Spleen (tissue), 11 donors: ENCODE results near the gene VPS25. TPM values are rescaled to one million over a fixed set of nuclear protein-coding genes. Genes with fewer than 3 reads are reported as not detected.

Source experiments
- DNase-seq: peaks from one replicate; pipeline ENCODE4 v3.0.0-alpha.2; 2020
- H3K27ac ChIP-seq, 8 donors: fragments of 200-600 bp; sonication (generic) in 7 of 8; 1 replicate in 4 of 8; 2 replicates in 4 of 8; pipeline versions ENCODE4 v1.5.0 to v1.8.0; 2016 to 2021; ENCODE audit warnings: inconsistent platforms in 4 of 8, mild to moderate bottlenecking in 4 of 8, moderate library complexity in 1 of 8
- H3K27me3 ChIP-seq, 7 donors: fragments of 200-600 bp; sonication (generic) in 6 of 7; replicated peaks in 1 of 7; 1 replicate in 4 of 7; 2 replicates in 3 of 7; pipeline versions ENCODE4 v1.5.0 to v1.8.0; 2016 to 2021; ENCODE audit warnings: inconsistent platforms in 3 of 7, mild to moderate bottlenecking in 1 of 7
- H3K36me3 ChIP-seq, 6 donors: fragments of 200-600 bp; sonication (generic) in 5 of 6; 1 replicate in 4 of 6; 2 replicates in 2 of 6; pipeline versions ENCODE4 v1.5.0 to v1.8.0; 2016 to 2021; ENCODE audit warnings: inconsistent platforms in 2 of 6
- H3K4me1 ChIP-seq, 6 donors: fragments of 200-600 bp; sonication (generic) in 5 of 6; 1 replicate in 3 of 6; 2 replicates in 3 of 6; pipeline versions ENCODE4 v1.5.0 to v1.8.0; 2016 to 2021; ENCODE audit warnings: inconsistent platforms in 3 of 6
- H3K4me3 ChIP-seq, 8 donors: fragments of 200-600 bp; sonication (generic) in 7 of 8; 1 replicate in 4 of 8; 2 replicates in 4 of 8; pipeline versions ENCODE4 v1.5.0 to v1.8.0; 2016 to 2021; ENCODE audit warnings: inconsistent platforms in 4 of 8, mild to moderate bottlenecking in 4 of 8, moderate library complexity in 2 of 8
- H3K9me3 ChIP-seq, 8 donors: fragments of 200-600 bp; sonication (generic) in 7 of 8; 1 replicate in 4 of 8; 2 replicates in 4 of 8; pipeline versions ENCODE4 v1.5.0 to v1.8.0; 2016 to 2021; ENCODE audit warnings: inconsistent platforms in 4 of 8
- POLR2A ChIP-seq, 3 donors: fragments of 450-650 bp; IDR thresholded peaks; one replicate each; pipeline ENCODE4 v1.5.1; 2017; ENCODE audit warnings: antibody characterized with exemption in 3 of 3, mild to moderate bottlenecking in 1 of 3
- POLR2AphosphoS5 ChIP-seq, 3 donors: sonication (generic); formaldehyde crosslinking; IDR thresholded peaks; one replicate each; pipeline ENCODE4 v1.5.1; 2017; ENCODE audit warnings: antibody characterized with exemption in 3 of 3
- WGBS, 5 donors: extraction: QIAGEN DNeasy Blood & Tissue Kit in 3 of 5; methylation state at CpG; one replicate each; pipeline versions ENCODE4 v1.1.5 to v1.1.7; 2013 to 2018; 5-methylcytosine and 5-hydroxymethylcytosine counted together
- intact Hi-C: fragments of 100-400 bp; cut with DNase I; formaldehyde crosslinking; loops from one replicate; pipeline ENCODE4 v1.15.0; 2023; ENCODE audit warnings: low total_unique reads
- polyA plus RNA-seq, 3 donors: library from polyadenylated mRNA; stranded (reverse); fragments of 200-250 nt; gene quantifications; one replicate each; pipeline ENCODE4 v1.2.1, GENCODE V29; 2013
- total RNA-seq, 7 donors: library from RNA; depleted of rRNA in 3 of 7; stranded (reverse); fragments of >200 nt in 3 of 7; fragmentation: NEBNext Ultra II Directional in 4 of 7; extraction: Animal tissue kit (Norgen Biotek cat#: 25700) in 4 of 7; gene quantifications; one replicate each; pipeline versions ENCODE4 v1.1.0 to v1.2.1, GENCODE V29; 2016 to 2021
- TF ChIP-seq, protein P1 (sequence below), 11 experiments: fragments of 200-600 bp in 7 of 11; fragments of 450-650 bp in 4 of 11; sonication (generic) in 4 of 11; IDR thresholded peaks in 8 of 11; conservative IDR thresholded peaks in 3 of 11; 1 replicate in 7 of 11; 2 replicates in 4 of 11; pipeline versions ENCODE4 v1.4.0 to v1.8.0; 2016 to 2021; ENCODE audit warnings: antibody characterized with exemption in 11 of 11, inconsistent platforms in 4 of 11, mild to moderate bottlenecking in 1 of 11
- donor health status: healthy with polysubstance abuse.
- donor health status: DM: no; HTN: no; CAD: no; lungs with moderate emphysema.
- donor health status: DM: no; HTN: no; CAD: no.
- donor health status: Bipolar disorder and iron deficiency.
- donor health status: healthy.
- donor health status: DM: no; HTN: no; CAD: no.
- donor health status: DM: yes; HTN: yes; CAD: no.

Gene VPS25
- total and polyA plus RNA-seq, 10 donors: 29.6 to 47.7 (median 35.0) TPM

DNA sequence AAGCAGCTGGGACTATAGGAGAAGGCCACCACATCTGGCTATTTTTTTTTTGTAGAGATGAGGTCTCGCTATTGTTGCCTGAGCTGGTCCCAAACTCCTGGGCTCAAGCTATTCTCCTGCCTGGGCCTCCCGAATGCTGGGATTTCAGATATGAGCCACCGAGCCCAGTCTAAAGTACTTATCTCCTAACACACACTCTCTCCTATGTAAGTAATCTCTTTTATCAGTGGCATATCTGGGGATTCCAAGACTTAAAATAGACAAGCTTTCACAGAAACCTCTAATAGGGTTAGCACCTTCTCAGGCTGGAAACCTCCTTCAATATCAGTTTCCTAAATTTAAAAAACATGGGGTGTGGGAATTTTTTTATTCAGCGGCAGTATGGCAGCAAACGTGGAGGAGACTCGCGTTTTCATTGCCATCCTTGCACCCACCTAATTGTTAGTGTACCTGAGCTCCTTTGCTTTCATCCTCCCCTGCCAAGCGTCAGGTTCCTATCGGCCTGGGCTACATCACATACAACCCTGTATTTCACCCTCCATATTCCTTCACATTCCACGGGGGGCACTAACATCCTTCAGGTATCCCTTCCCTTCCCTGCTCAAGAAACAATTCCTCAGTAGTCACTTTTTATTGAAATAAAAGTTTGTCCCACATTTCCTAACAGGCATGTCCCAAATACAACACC is 29.5 kb upstream of the VPS25 start:
- intact Hi-C loops: no loop called here

DNA sequence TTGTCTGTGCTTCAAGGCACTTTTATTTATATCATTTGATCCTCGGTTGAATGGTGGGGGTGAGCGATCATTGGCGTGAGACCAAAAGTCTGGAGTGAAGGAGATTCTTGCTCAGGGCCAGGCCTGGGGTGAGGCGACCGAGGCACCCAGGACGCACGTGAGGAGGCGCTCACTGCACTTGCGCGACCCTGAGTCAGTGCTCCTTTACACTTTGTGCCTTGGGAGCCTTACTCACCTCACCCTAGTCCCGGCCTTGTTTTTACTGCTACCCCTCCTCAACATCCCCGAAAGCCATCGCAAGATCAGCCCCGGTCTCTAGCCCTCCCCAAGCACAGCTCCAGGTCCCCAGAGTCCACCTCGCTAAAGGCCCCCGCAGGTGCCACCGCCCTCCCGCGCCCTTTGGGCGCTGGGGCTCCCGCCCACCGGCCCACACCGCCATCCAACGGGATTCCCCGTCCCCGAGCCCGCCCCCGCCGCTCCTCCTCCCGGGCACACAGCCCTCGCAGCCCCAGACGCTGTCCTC is 28.9 kb upstream of the VPS25 start:
- Histone ChIP-seq H3K27ac (peak overlapping the region; percentile 86 to 97 (median 94)), H3K36me3 (peaks cover 0 to 15% (median 0%) of the 10 kb centered on the region in 6 donors), H3K27me3 (peaks cover 0 to 8% (median 0%) of the 10 kb centered on the region in 7 donors), H3K9me3 (no peaks in the 10 kb centered on the region), H3K4me3 (peak overlapping the region; percentile 77 to 96 (median 84)), H3K4me1 (peaks cover 18 to 57% (median 30%) of the 10 kb centered on the region in 6 donors)
- intact Hi-C loops: no loop called here
- no peak for DNase-seq
- TF ChIP-seq, protein P1, sequence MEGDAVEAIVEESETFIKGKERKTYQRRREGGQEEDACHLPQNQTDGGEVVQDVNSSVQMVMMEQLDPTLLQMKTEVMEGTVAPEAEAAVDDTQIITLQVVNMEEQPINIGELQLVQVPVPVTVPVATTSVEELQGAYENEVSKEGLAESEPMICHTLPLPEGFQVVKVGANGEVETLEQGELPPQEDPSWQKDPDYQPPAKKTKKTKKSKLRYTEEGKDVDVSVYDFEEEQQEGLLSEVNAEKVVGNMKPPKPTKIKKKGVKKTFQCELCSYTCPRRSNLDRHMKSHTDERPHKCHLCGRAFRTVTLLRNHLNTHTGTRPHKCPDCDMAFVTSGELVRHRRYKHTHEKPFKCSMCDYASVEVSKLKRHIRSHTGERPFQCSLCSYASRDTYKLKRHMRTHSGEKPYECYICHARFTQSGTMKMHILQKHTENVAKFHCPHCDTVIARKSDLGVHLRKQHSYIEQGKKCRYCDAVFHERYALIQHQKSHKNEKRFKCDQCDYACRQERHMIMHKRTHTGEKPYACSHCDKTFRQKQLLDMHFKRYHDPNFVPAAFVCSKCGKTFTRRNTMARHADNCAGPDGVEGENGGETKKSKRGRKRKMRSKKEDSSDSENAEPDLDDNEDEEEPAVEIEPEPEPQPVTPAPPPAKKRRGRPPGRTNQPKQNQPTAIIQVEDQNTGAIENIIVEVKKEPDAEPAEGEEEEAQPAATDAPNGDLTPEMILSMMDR (IDR thresholded peaks at IDR 0.05 in 8 of 11, conservative IDR thresholded peaks at IDR 0.05 in 3 of 11): no peak
- TF ChIP-seq POLR2AphosphoS5 (IDR thresholded peaks at IDR 0.05) (no peak), POLR2A (IDR thresholded peaks at IDR 0.05) (no peak)
- 0 to 2% (median 1%) methylated on average over 29 to 32 of the region's 32 CpGs for WGBS, 5 donors

More for the DNA sequence above, 29.5 kb upstream of the VPS25 start:
- Histone ChIP-seq H3K27me3 (peaks cover 0 to 8% (median 0%) of the 10 kb centered on the region in 7 donors), H3K36me3 (peaks cover 0 to 15% (median 0%) of the 10 kb centered on the region in 6 donors), H3K9me3 (no peaks in the 10 kb centered on the region), H3K4me1 (peaks cover 18 to 51% (median 30%) of the 10 kb centered on the region in 6 donors), H3K4me3 (peak overlapping the region; percentile 77 to 96 (median 84)), H3K27ac (peak overlapping the region in 7 of 8 donors; percentile 86 to 97 (median 95))
- TF ChIP-seq, protein P1 (IDR thresholded peaks at IDR 0.05 in 8 of 11, conservative IDR thresholded peaks at IDR 0.05 in 3 of 11): no peak
- TF ChIP-seq POLR2A (IDR thresholded peaks at IDR 0.05) (no peak), POLR2AphosphoS5 (IDR thresholded peaks at IDR 0.05) (no peak)
- WGBS, 5 donors: 62 to 68% (median 63%) methylated on average over 10 of the region's 10 CpGs
- DNase-seq: peak; percentile 28

DNA sequence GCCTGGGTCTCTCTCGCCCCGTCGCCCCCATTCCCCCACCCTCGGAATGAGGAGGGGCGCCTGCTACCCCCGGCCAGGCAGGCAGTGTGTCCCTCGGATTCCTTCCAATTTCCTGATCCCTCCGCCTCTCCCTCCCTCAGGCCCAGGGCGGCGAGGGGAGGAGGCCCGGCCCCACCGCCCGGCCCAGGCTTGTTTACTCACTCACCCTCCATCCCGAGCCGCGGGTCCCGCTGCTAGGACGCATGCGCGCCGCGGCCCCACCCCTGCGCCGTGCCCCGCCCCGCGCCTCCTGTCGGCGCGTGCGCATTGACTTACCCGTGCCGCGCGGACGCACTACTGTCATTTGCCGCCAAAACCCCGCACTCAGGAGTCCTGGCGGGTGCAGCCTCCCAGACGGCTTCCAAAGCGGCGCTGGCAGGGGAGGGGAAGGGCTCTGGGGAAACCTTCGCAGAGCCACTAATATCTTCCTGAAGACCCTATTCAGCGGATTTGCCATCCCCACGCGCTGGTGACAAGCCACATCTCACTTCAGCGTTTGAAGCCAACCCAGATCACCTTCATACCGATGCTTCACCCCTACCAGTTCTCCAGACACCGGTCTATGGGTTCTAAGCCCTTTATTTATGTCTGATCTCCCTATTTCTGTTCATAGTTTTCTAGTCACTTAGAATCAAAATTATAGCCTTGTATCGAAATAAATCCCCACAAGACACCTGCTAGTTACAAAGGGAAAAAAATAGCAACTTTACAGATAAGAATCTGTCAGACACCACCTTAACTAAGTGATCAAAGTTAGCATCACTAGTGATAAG is 28.2 kb upstream of the VPS25 start, which contains the start of gene EZH1:
EZH1 (minus strand) TSS at position 235 of the 812 bp plus-strand sequence. CDS start 16,099 bp downstream, outside the sequence.
- intact Hi-C loops: no loop called here
- WGBS, 5 donors: 6 to 10% (median 7%) methylated on average over 31 to 50 of the region's 50 CpGs
- peak within 1 kb of the TSS; percentile 86 to 97 (median 94) for H3K27ac ChIP-seq
- H3K27me3 ChIP-seq: peaks cover 0 to 8% (median 0%) of the 10 kb centered on the region in 7 donors
- H3K4me1 ChIP-seq: peaks cover 18 to 61% (median 31%) of the 10 kb centered on the region in 6 donors
- TF ChIP-seq POLR2AphosphoS5 (IDR thresholded peaks at IDR 0.05) (peak; percentile 97 to 98 (median 97)), POLR2A (IDR thresholded peaks at IDR 0.05) (peak in 2 of 3 donors; percentile 45 to 81)
- TF ChIP-seq, protein P1 (IDR thresholded peaks at IDR 0.05 in 8 of 11, conservative IDR thresholded peaks at IDR 0.05 in 3 of 11): peak in 6 of 11 experiments; percentile 24 to 52 (median 38)
- H3K9me3 ChIP-seq: no peaks in the 10 kb centered on the region
- peaks cover 0 to 15% (median 0%) of the 10 kb centered on the region in 6 donors for H3K36me3 ChIP-seq
- peak; percentile 98 for DNase-seq
- peak within 1 kb of the TSS; percentile 77 to 96 (median 84) for H3K4me3 ChIP-seq
